Measurements from ENCODE around the gene ZFP91.

- TF ChIP-seq, protein P1, sequence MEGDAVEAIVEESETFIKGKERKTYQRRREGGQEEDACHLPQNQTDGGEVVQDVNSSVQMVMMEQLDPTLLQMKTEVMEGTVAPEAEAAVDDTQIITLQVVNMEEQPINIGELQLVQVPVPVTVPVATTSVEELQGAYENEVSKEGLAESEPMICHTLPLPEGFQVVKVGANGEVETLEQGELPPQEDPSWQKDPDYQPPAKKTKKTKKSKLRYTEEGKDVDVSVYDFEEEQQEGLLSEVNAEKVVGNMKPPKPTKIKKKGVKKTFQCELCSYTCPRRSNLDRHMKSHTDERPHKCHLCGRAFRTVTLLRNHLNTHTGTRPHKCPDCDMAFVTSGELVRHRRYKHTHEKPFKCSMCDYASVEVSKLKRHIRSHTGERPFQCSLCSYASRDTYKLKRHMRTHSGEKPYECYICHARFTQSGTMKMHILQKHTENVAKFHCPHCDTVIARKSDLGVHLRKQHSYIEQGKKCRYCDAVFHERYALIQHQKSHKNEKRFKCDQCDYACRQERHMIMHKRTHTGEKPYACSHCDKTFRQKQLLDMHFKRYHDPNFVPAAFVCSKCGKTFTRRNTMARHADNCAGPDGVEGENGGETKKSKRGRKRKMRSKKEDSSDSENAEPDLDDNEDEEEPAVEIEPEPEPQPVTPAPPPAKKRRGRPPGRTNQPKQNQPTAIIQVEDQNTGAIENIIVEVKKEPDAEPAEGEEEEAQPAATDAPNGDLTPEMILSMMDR (IDR thresholded peaks at IDR 0.05 in 2 of 3, conservative IDR thresholded peaks at IDR 0.05 in 1 of 3; ENCODE audit: borderline replicate concordance in 1 of 3, insufficient read depth in 1 of 3, low read depth in 2 of 3, low read length in 2 of 3): no peak
- no peak for TF ChIP-seq POLR2A (IDR thresholded peaks at IDR 0.05; ENCODE audit: borderline replicate concordance, extremely low read depth, insufficient read depth, insufficient read length)
Measured at GRCh38 chr11:58596621-58597020, 17.8 kb downstream of the ZFP91 start.
